ENCODE data around the gene PHF3.

GRCh38 chr6:63660757-63661156, 25.2 kb downstream of the PHF3 start:
- TF ChIP-seq CTCF (IDR thresholded peaks at IDR 0.05 in 4 of 5, conservative IDR thresholded peaks at IDR 0.05 in 1 of 5) (no peak), POLR2A (IDR thresholded peaks at IDR 0.05) (no peak)
